H9 (cell line): Measurements from ENCODE around the gene PLA2G1B. TPM values are rescaled to one million over a fixed set of nuclear protein-coding genes. Genes with fewer than 3 reads are reported as not detected.

ENCODE experiments used
- DNase-seq: peaks from one replicate; pipeline ENCODE4 v3.0.0-alpha.2; 2017
- H2AFZ ChIP-seq: one replicate; pipeline ENCODE4 v1.6.1; 2013; ENCODE audit warnings: mild to moderate bottlenecking, low read length, control low read depth, moderate library complexity
- H2AK5ac ChIP-seq: 2 replicates; pipeline ENCODE4 v1.6.1; 2013; ENCODE audit warnings: low read length, control low read depth, mixed read lengths; ENCODE audit not compliant: insufficient read length
- H2BK120ac ChIP-seq: one replicate; pipeline ENCODE4 v1.6.1; 2013; ENCODE audit warnings: low read depth, mild to moderate bottlenecking, low read length, control low read depth, inconsistent platforms; ENCODE audit not compliant: poor library complexity, severe bottlenecking
- H2BK12ac ChIP-seq: 2 replicates; pipeline ENCODE4 v1.6.1; 2013; ENCODE audit warnings: low read length, control low read depth, mixed read lengths, low read depth; ENCODE audit not compliant: insufficient read length
- H2BK15ac ChIP-seq: 2 replicates; pipeline ENCODE4 v1.6.1; 2013; ENCODE audit warnings: low read depth, low read length, control low read depth
- H2BK20ac ChIP-seq: one replicate; pipeline ENCODE4 v1.6.1; 2013; ENCODE audit warnings: low read depth, mild to moderate bottlenecking, low read length, control low read depth, inconsistent platforms; ENCODE audit not compliant: poor library complexity, severe bottlenecking
- H2BK5ac ChIP-seq: 2 replicates; pipeline ENCODE4 v1.6.1; 2013; ENCODE audit warnings: low read length, control low read depth, mixed read lengths; ENCODE audit not compliant: insufficient read length
- H3K14ac ChIP-seq: 2 replicates; pipeline ENCODE4 v1.6.1; 2013; ENCODE audit warnings: low read length, control low read depth; ENCODE audit not compliant: insufficient read depth
- H3K18ac ChIP-seq: 2 replicates; pipeline ENCODE4 v1.6.1; 2013; ENCODE audit warnings: low read depth, mild to moderate bottlenecking, mixed read lengths, low read length, control low read depth; ENCODE audit not compliant: insufficient read length
- H3K23ac ChIP-seq: 2 replicates; pipeline ENCODE4 v1.6.1; 2013; ENCODE audit warnings: low read length, control low read depth, mixed read lengths, low read depth; ENCODE audit not compliant: insufficient read length
- H3K23me2 ChIP-seq: 2 replicates; pipeline ENCODE4 v1.6.1; 2013; ENCODE audit warnings: low read depth, mild to moderate bottlenecking, mixed read lengths, low read length, control low read depth; ENCODE audit not compliant: insufficient read length, poor library complexity, severe bottlenecking
- H3K27ac ChIP-seq: 2 replicates; pipeline ENCODE4 v1.5.1; 2013; ENCODE audit warnings: low read length, control low read depth, mixed read lengths, low read depth; ENCODE audit not compliant: insufficient read length
- H3K27me3 ChIP-seq: 2 replicates; pipeline ENCODE4 v1.6.1; 2013; ENCODE audit warnings: low read length, control low read depth, inconsistent platforms; ENCODE audit not compliant: insufficient read depth
- H3K4ac ChIP-seq: 2 replicates; pipeline ENCODE4 v1.6.1; 2013; ENCODE audit warnings: low read depth, mild to moderate bottlenecking, control low read depth, inconsistent platforms, low read length, moderate library complexity
- H3K4me1 ChIP-seq: 2 replicates; pipeline ENCODE4 v1.6.1; 2013; ENCODE audit warnings: low read length, control low read depth, inconsistent platforms; ENCODE audit not compliant: insufficient read depth
- H3K4me2 ChIP-seq: 2 replicates; pipeline ENCODE4 v1.6.1; 2013; ENCODE audit warnings: low read length, control low read depth, mixed read lengths; ENCODE audit not compliant: insufficient read length, insufficient read depth
- H3K56ac ChIP-seq: 2 replicates; pipeline ENCODE4 v1.6.1; 2013; ENCODE audit warnings: low read depth, mild to moderate bottlenecking, mixed read lengths, low read length, control low read depth; ENCODE audit not compliant: insufficient read length
- H3K79me1 ChIP-seq: 2 replicates; pipeline ENCODE4 v1.6.1; 2013; ENCODE audit warnings: low read depth, mild to moderate bottlenecking, moderate library complexity, low read length, control low read depth, inconsistent platforms; ENCODE audit not compliant: insufficient read depth, poor library complexity, severe bottlenecking
- H3K79me2 ChIP-seq: 2 replicates; pipeline ENCODE4 v1.6.1; 2013; ENCODE audit warnings: low read length, control low read depth, inconsistent platforms; ENCODE audit not compliant: insufficient read depth
- H3K9ac ChIP-seq: 2 replicates; pipeline ENCODE4 v1.6.1; 2013; ENCODE audit warnings: low read length, control low read depth, mixed read lengths; ENCODE audit not compliant: insufficient read length; ENCODE audit errors: extremely low read depth
- H3K9me3 ChIP-seq: one replicate; pipeline ENCODE4 v1.6.1; 2013; ENCODE audit warnings: low read depth, low read length, inconsistent platforms; ENCODE audit not compliant: control insufficient read depth
- H3T11ph ChIP-seq: one replicate; pipeline ENCODE4 v1.6.1; 2013; ENCODE audit warnings: mild to moderate bottlenecking, low read length, control low read depth, inconsistent platforms
- H4K20me1 ChIP-seq: one replicate; pipeline ENCODE4 v1.6.1; 2013; ENCODE audit not compliant: control insufficient read depth, insufficient read length, insufficient read depth
- H4K5ac ChIP-seq: 2 replicates; pipeline ENCODE4 v1.6.1; 2013; ENCODE audit warnings: low read depth, mild to moderate bottlenecking, mixed read lengths, low read length, control low read depth; ENCODE audit not compliant: insufficient read length
- H4K8ac ChIP-seq: replicated peaks from 2 replicates; pipeline ENCODE4 v1.6.1; 2013; ENCODE audit warnings: low read length, control low read depth, mixed read lengths, low read depth; ENCODE audit not compliant: insufficient read length
- H4K91ac ChIP-seq: 2 replicates; pipeline ENCODE4 v1.6.1; 2013; ENCODE audit warnings: low read depth, mild to moderate bottlenecking, moderate library complexity, mixed read lengths, low read length, control low read depth; ENCODE audit not compliant: insufficient read length
- H3K27ac Mint-ChIP-seq, 3 experiments: 2 replicates in 2 of 3; 3 replicates in 1 of 3; pipeline ENCODE4 v1.8.0; 2020 to 2021; ENCODE audit warnings: mixed read lengths in 3 of 3, mild to moderate bottlenecking in 1 of 3, moderate library complexity in 1 of 3
- H3K27me3 Mint-ChIP-seq: 2 replicates; pipeline ENCODE4 v1.8.0; 2021; ENCODE audit warnings: low read depth, mild to moderate bottlenecking, moderate library complexity, mixed read lengths
- H3K36me3 Mint-ChIP-seq, 3 experiments: 2 replicates in 2 of 3; 3 replicates in 1 of 3; pipeline ENCODE4 v1.8.0; 2020 to 2021; ENCODE audit warnings: low read depth in 3 of 3, mixed read lengths in 3 of 3; ENCODE audit not compliant: insufficient read depth in 1 of 3
- H3K4me1 Mint-ChIP-seq, 2 experiments: 2 replicates each; pipeline ENCODE4 v1.8.0; 2020; ENCODE audit warnings: mixed read lengths in 2 of 2
- H3K4me3 Mint-ChIP-seq, 2 experiments: 2 replicates in 1 of 2; 3 replicates in 1 of 2; pipeline ENCODE4 v1.8.0; 2020 to 2021; ENCODE audit warnings: mild to moderate bottlenecking in 2 of 2, mixed read lengths in 2 of 2, moderate library complexity in 1 of 2
- H3K9me3 Mint-ChIP-seq, 2 experiments: 2 replicates in 1 of 2; 3 replicates in 1 of 2; pipeline ENCODE4 v1.8.0; 2020; ENCODE audit warnings: mild to moderate bottlenecking in 2 of 2, mixed read lengths in 2 of 2, moderate library complexity in 1 of 2
- CTCF ChIP-seq: fragments of 200-600 bp; sonication (generic); conservative IDR thresholded peaks from 3 replicates; pipeline ENCODE4 v1.8.0; 2021; ENCODE audit warnings: antibody characterized with exemption, mild to moderate bottlenecking
- WGBS: extraction: QIAGEN DNeasy Blood & Tissue Kit; methylation state at CpG from one replicate; pipeline ENCODE4 v1.1.7; 2013; ENCODE audit warnings: missing lambda C conversion rate, low lambda C conversion rate, mixed read lengths; ENCODE audit not compliant: insufficient read length; ENCODE audit errors: extremely low coverage; 5-methylcytosine and 5-hydroxymethylcytosine counted together
- total RNA-seq: library from RNA; stranded (reverse); gene quantifications from 2 replicates; pipeline ENCODE4 v1.2.1, GENCODE V29; 2021

Gene PLA2G1B
- total RNA-seq, 1 experiment from 2014 or later: not detected

DNA sequence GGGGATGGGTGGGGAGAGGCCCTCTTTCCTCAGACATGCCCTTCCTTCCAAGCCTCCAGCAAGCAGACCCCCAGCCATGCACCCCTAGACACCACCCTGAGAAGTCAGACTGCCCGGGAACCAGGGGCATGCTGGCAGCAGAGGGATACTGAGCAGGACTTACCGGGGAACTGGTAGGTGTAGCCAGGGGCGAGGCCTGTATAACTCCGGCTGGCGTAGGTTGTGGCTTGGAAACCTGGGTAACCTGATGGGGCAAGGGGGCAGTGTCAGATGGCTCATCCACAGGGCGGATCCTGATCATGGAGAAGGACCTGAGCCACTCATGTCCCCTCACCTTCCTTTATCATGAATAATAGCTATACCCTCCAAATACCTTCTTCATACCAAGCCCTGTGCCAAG, 25.6 kb upstream of the PLA2G1B start:
- Histone ChIP-seq H2AFZ (no peak overlapping the region), H2BK15ac (no peak overlapping the region), H3K9ac (no peak overlapping the region), H4K20me1 (no peaks in the 10 kb centered on the region), H3K4me2 (no peak overlapping the region), H2BK12ac (no peak overlapping the region), H3K4ac (no peak overlapping the region), H4K8ac (no peak overlapping the region), H2BK5ac (no peak overlapping the region), H3K18ac (no peak overlapping the region), H4K91ac (no peak overlapping the region), H2BK20ac (no peak overlapping the region), H3K14ac (no peak overlapping the region), H3K79me2 (no peaks in the 10 kb centered on the region), H2AK5ac (no peak overlapping the region), H2BK120ac (no peak overlapping the region), H3K23ac (no peak overlapping the region), H3K23me2 (no peaks in the 10 kb centered on the region), H4K5ac (no peak overlapping the region), H3K27ac (no peak overlapping the region), H3K9me3 (no peaks in the 10 kb centered on the region), H3K27me3 (no peaks in the 10 kb centered on the region), H3T11ph (no peak overlapping the region), H3K56ac (no peak overlapping the region), H3K4me1 (no peaks in the 10 kb centered on the region), H3K79me1 (no peaks in the 10 kb centered on the region)
- peaks cover 5 to 11% of the 10 kb centered on the region in 2 experiments for H3K4me1 Mint-ChIP-seq
- H3K27me3 Mint-ChIP-seq: no peaks in the 10 kb centered on the region
- peaks cover 37 to 82% (median 80%) of the 10 kb centered on the region in 3 experiments for H3K36me3 Mint-ChIP-seq
- no peak overlapping the region for H3K27ac Mint-ChIP-seq
- TF ChIP-seq CTCF: no peak
- WGBS: no CpG with 5 or more reads among the region's 6 CpGs
- no peak overlapping the region for H3K4me3 Mint-ChIP-seq
- DNase-seq: no peak
- H3K9me3 Mint-ChIP-seq: no peaks in the 10 kb centered on the region
